WTC11 (cell line): ENCODE data around the gene ENOX2. TPM values are rescaled to one million over a fixed set of nuclear protein-coding genes. Genes with fewer than 3 reads are reported as not detected.

Experiments
- ATAC-seq: fragments of 200-7000 bp; cut with Tn5 transposase; 2 replicates; pipeline ENCODE4 v1.10.0; 2021; ENCODE audit warnings: mild to moderate bottlenecking, moderate library complexity
- CTCF ChIA-PET: fragments of 300-600 bp; sonication (Branson Sonifier 250); formaldehyde crosslinking; loops from one replicate; lab custom pipeline; 2021; ENCODE audit warnings: antibody characterized with exemption; lab: Charles Lee
- POLR2A ChIA-PET: fragments of 350-600 bp; sonication (Branson Sonifier 250); formaldehyde crosslinking; loops from one replicate; lab custom pipeline; 2021; ENCODE audit warnings: antibody characterized with exemption; lab: Charles Lee
- DNase-seq: peaks from one replicate; pipeline ENCODE4 v3.0.0; 2021; ENCODE audit warnings: low spot score
- H3K27ac Mint-ChIP-seq: 2 replicates; pipeline ENCODE4 v1.8.0; 2021; ENCODE audit warnings: mixed read lengths
- H3K27me3 Mint-ChIP-seq: 2 replicates; pipeline ENCODE4 v1.8.0; 2021; ENCODE audit warnings: low read depth, mild to moderate bottlenecking, moderate library complexity, mixed read lengths
- H3K36me3 Mint-ChIP-seq: 2 replicates; pipeline ENCODE4 v1.8.0; 2021; ENCODE audit warnings: mixed read lengths
- H3K4me1 Mint-ChIP-seq: 2 replicates; pipeline ENCODE4 v1.8.0; 2022; ENCODE audit warnings: mixed read lengths
- H3K4me3 Mint-ChIP-seq: 2 replicates; pipeline ENCODE4 v1.8.0; 2021; ENCODE audit warnings: mild to moderate bottlenecking, moderate library complexity, mixed read lengths
- H3K9me3 Mint-ChIP-seq: 2 replicates; pipeline ENCODE4 v1.8.0; 2021; ENCODE audit warnings: mixed read lengths
- CREM ChIP-seq: sonication (generic); formaldehyde crosslinking; IDR thresholded peaks from 2 replicates; pipeline ENCODE4 v1.8.1; 2022; ENCODE audit warnings: mild to moderate bottlenecking, missing genetic modification reagents, moderate library complexity
- EMX1 ChIP-seq: fragments of 250-450 bp; sonication (Bioruptor Pico); IDR thresholded peaks from 2 replicates; pipeline ENCODE4 v1.8.0; 2021; ENCODE audit warnings: mild to moderate bottlenecking
- ESRRA ChIP-seq: sonication (generic); formaldehyde crosslinking; IDR thresholded peaks from 2 replicates; pipeline ENCODE4 v1.8.1; 2022; ENCODE audit warnings: mild to moderate bottlenecking, missing genetic modification reagents, borderline replicate concordance
- FOXK1 ChIP-seq: sonication (generic); formaldehyde crosslinking; IDR thresholded peaks from 2 replicates; pipeline ENCODE4 v1.8.0; 2022; ENCODE audit warnings: mild to moderate bottlenecking, moderate library complexity, missing genetic modification reagents
- NFYB ChIP-seq: sonication (generic); formaldehyde crosslinking; conservative IDR thresholded peaks from 2 replicates; pipeline ENCODE4 v1.8.0; 2022; ENCODE audit warnings: low read depth, missing genetic modification reagents
- NR2C2 ChIP-seq: sonication (generic); formaldehyde crosslinking; IDR thresholded peaks from 2 replicates; pipeline ENCODE4 v1.8.0; 2022; ENCODE audit warnings: mild to moderate bottlenecking, missing genetic modification reagents
- RELA ChIP-seq: sonication (generic); formaldehyde crosslinking; IDR thresholded peaks from 2 replicates; pipeline ENCODE4 v1.8.1; 2022; ENCODE audit warnings: missing genetic modification reagents, mild to moderate bottlenecking, borderline replicate concordance
- RORB ChIP-seq: fragments of 250-450 bp; sonication (Bioruptor Pico); IDR thresholded peaks from 2 replicates; pipeline ENCODE4 v1.9.0; 2021; ENCODE audit warnings: mild to moderate bottlenecking
- TP53 ChIP-seq: sonication (generic); formaldehyde crosslinking; IDR thresholded peaks from 2 replicates; pipeline ENCODE4 v1.8.1; 2023; ENCODE audit warnings: mild to moderate bottlenecking, missing genetic modification reagents
- ZBTB43 ChIP-seq: sonication (generic); formaldehyde crosslinking; IDR thresholded peaks from 2 replicates; pipeline ENCODE4 v1.8.1; 2023; ENCODE audit warnings: mild to moderate bottlenecking, missing genetic modification reagents
- ZNF121 ChIP-seq: sonication (generic); formaldehyde crosslinking; IDR thresholded peaks from 2 replicates; pipeline ENCODE4 v1.8.0; 2023; ENCODE audit warnings: missing genetic modification reagents
- ZNF219 ChIP-seq: sonication (generic); formaldehyde crosslinking; IDR thresholded peaks from 2 replicates; pipeline ENCODE4 v1.8.0; 2023; ENCODE audit warnings: missing genetic modification reagents, mild to moderate bottlenecking, borderline replicate concordance
- ZNF317 ChIP-seq: sonication (generic); formaldehyde crosslinking; IDR thresholded peaks from 2 replicates; pipeline ENCODE4 v1.8.1; 2023; ENCODE audit warnings: low read depth, mild to moderate bottlenecking, moderate library complexity, missing genetic modification reagents, borderline replicate concordance
- total RNA-seq: library from RNA; stranded (reverse); gene quantifications from 3 replicates; pipeline ENCODE4 v1.2.3, GENCODE V29; 2021
- TF ChIP-seq, protein P1 (sequence below): fragments of 250-450 bp; sonication (Bioruptor Pico); IDR thresholded peaks from 2 replicates; pipeline ENCODE4 v1.9.0; 2021; ENCODE audit warnings: mild to moderate bottlenecking, borderline replicate concordance
- TF ChIP-seq, protein P2 (sequence below): sonication (generic); formaldehyde crosslinking; conservative IDR thresholded peaks from 2 replicates; pipeline ENCODE4 v1.8.1; 2023; ENCODE audit warnings: mild to moderate bottlenecking, low read depth, missing genetic modification reagents, moderate library complexity
- TF ChIP-seq, protein P3 (sequence below): fragments of 250-450 bp; sonication (Bioruptor Pico); IDR thresholded peaks from 2 replicates; pipeline ENCODE4 v1.9.0; 2021; ENCODE audit warnings: mild to moderate bottlenecking
- TF ChIP-seq, protein P4 (sequence below): sonication (generic); formaldehyde crosslinking; IDR thresholded peaks from 2 replicates; pipeline ENCODE4 v1.8.1; 2023; ENCODE audit warnings: mild to moderate bottlenecking, moderate library complexity, missing genetic modification reagents
- TF ChIP-seq, protein P5 (sequence below): sonication (generic); formaldehyde crosslinking; IDR thresholded peaks from 2 replicates; pipeline ENCODE4 v1.8.1; 2022; ENCODE audit warnings: mild to moderate bottlenecking, moderate library complexity, missing genetic modification reagents
- TF ChIP-seq, protein P6 (sequence below): sonication (generic); formaldehyde crosslinking; IDR thresholded peaks from 2 replicates; pipeline ENCODE4 v1.8.1; 2022; ENCODE audit warnings: low read depth, mild to moderate bottlenecking, moderate library complexity, missing genetic modification reagents, borderline replicate concordance

ENOX2 gene
- total RNA-seq, 1 experiment from 2014 or later = 13.8 TPM

DNA sequence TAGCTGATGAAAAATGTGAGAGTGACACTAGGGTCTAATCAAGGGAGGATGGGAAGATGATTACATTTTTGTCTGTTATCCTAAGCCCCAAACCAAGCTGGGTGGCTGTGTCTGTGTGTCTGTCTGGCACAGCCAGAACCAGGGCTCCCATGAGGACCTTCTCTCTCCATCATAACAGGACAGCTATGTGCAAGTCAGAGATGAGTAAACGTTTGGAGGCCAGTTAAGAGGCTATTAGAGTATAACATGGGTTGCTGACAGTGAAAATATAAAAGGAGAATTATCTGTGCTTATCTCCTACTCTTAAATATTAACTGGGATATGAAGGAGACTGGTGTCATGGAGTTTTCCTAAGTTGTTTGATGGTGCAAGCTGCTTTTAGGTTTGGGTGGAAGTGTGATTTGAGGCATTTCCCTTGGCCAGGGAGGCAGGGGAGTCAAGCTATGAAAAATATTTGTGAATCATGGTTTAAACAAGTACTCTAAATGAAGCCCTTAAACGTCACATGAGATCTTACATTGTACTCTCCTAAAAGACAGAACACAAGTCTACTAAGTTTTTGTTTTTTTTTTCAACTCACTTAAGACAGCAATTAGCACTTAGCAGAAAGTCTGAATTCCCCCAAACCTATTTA is 156.2 kb downstream of the ENOX2 start (continued):
- TF ChIP-seq, protein P1, sequence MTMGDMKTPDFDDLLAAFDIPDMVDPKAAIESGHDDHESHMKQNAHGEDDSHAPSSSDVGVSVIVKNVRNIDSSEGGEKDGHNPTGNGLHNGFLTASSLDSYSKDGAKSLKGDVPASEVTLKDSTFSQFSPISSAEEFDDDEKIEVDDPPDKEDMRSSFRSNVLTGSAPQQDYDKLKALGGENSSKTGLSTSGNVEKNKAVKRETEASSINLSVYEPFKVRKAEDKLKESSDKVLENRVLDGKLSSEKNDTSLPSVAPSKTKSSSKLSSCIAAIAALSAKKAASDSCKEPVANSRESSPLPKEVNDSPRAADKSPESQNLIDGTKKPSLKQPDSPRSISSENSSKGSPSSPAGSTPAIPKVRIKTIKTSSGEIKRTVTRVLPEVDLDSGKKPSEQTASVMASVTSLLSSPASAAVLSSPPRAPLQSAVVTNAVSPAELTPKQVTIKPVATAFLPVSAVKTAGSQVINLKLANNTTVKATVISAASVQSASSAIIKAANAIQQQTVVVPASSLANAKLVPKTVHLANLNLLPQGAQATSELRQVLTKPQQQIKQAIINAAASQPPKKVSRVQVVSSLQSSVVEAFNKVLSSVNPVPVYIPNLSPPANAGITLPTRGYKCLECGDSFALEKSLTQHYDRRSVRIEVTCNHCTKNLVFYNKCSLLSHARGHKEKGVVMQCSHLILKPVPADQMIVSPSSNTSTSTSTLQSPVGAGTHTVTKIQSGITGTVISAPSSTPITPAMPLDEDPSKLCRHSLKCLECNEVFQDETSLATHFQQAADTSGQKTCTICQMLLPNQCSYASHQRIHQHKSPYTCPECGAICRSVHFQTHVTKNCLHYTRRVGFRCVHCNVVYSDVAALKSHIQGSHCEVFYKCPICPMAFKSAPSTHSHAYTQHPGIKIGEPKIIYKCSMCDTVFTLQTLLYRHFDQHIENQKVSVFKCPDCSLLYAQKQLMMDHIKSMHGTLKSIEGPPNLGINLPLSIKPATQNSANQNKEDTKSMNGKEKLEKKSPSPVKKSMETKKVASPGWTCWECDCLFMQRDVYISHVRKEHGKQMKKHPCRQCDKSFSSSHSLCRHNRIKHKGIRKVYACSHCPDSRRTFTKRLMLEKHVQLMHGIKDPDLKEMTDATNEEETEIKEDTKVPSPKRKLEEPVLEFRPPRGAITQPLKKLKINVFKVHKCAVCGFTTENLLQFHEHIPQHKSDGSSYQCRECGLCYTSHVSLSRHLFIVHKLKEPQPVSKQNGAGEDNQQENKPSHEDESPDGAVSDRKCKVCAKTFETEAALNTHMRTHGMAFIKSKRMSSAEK = no peak
- TF ChIP-seq EMX1 (CRISPR knock-in tag) (no peak), RORB (CRISPR knock-in tag) (no peak), TP53 (CRISPR knock-in tag) (no peak), ZNF317 (CRISPR knock-in tag) (no peak), ZNF219 (CRISPR knock-in tag) (no peak), ZBTB43 (CRISPR knock-in tag) (no peak), CREM (CRISPR knock-in tag) (no peak)
- TF ChIP-seq, protein P2, sequence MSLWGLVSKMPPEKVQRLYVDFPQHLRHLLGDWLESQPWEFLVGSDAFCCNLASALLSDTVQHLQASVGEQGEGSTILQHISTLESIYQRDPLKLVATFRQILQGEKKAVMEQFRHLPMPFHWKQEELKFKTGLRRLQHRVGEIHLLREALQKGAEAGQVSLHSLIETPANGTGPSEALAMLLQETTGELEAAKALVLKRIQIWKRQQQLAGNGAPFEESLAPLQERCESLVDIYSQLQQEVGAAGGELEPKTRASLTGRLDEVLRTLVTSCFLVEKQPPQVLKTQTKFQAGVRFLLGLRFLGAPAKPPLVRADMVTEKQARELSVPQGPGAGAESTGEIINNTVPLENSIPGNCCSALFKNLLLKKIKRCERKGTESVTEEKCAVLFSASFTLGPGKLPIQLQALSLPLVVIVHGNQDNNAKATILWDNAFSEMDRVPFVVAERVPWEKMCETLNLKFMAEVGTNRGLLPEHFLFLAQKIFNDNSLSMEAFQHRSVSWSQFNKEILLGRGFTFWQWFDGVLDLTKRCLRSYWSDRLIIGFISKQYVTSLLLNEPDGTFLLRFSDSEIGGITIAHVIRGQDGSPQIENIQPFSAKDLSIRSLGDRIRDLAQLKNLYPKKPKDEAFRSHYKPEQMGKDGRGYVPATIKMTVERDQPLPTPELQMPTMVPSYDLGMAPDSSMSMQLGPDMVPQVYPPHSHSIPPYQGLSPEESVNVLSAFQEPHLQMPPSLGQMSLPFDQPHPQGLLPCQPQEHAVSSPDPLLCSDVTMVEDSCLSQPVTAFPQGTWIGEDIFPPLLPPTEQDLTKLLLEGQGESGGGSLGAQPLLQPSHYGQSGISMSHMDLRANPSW (CRISPR knock-in tag) = no peak

GRCh38 chrX:130746077-130746476 is 156.9 kb downstream of the ENOX2 start:
- ChIA-PET CTCF (interaction anchor here (1.1 to 1.3 kb wide), 2 partner anchors 10 to 170 kb away, joined by 3 read pairs; no protein-coding TSS in a partner anchor), POLR2A (no interaction called here)
- Mint-ChIP-seq H3K27ac (no peak overlapping the region), H3K9me3 (no peaks in the 10 kb centered on the region), H3K4me3 (no peak overlapping the region), H3K27me3 (no peaks in the 10 kb centered on the region), H3K36me3 (no peaks in the 10 kb centered on the region), H3K4me1 (0 out of 2 replicates have a peak, but pooled peaks cover 5% of the 10 kb centered on the region)
- no peak for DNase-seq
- TF ChIP-seq RELA (CRISPR knock-in tag) = no peak
- TF ChIP-seq ZNF121 (CRISPR knock-in tag) = no peak
- TF ChIP-seq, protein P3, sequence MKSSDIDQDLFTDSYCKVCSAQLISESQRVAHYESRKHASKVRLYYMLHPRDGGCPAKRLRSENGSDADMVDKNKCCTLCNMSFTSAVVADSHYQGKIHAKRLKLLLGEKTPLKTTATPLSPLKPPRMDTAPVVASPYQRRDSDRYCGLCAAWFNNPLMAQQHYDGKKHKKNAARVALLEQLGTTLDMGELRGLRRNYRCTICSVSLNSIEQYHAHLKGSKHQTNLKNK (CRISPR knock-in tag) = no peak
- TF ChIP-seq ESRRA (CRISPR knock-in tag) = no peak
- no peak for TF ChIP-seq NFYB (CRISPR knock-in tag)
- TF ChIP-seq, protein P4, sequence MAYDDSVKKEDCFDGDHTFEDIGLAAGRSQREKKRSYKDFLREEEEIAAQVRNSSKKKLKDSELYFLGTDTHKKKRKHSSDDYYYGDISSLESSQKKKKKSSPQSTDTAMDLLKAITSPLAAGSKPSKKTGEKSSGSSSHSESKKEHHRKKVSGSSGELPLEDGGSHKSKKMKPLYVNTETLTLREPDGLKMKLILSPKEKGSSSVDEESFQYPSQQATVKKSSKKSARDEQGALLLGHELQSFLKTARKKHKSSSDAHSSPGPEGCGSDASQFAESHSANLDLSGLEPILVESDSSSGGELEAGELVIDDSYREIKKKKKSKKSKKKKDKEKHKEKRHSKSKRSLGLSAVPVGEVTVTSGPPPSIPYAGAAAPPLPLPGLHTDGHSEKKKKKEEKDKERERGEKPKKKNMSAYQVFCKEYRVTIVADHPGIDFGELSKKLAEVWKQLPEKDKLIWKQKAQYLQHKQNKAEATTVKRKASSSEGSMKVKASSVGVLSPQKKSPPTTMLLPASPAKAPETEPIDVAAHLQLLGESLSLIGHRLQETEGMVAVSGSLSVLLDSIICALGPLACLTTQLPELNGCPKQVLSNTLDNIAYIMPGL (CRISPR knock-in tag) = no peak
- TF ChIP-seq, protein P5, sequence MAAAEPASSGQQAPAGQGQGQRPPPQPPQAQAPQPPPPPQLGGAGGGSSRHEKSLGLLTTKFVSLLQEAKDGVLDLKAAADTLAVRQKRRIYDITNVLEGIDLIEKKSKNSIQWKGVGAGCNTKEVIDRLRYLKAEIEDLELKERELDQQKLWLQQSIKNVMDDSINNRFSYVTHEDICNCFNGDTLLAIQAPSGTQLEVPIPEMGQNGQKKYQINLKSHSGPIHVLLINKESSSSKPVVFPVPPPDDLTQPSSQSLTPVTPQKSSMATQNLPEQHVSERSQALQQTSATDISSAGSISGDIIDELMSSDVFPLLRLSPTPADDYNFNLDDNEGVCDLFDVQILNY (CRISPR knock-in tag) = no peak
- TF ChIP-seq, protein P6, sequence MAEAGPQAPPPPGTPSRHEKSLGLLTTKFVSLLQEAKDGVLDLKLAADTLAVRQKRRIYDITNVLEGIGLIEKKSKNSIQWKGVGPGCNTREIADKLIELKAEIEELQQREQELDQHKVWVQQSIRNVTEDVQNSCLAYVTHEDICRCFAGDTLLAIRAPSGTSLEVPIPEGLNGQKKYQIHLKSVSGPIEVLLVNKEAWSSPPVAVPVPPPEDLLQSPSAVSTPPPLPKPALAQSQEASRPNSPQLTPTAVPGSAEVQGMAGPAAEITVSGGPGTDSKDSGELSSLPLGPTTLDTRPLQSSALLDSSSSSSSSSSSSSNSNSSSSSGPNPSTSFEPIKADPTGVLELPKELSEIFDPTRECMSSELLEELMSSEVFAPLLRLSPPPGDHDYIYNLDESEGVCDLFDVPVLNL (CRISPR knock-in tag) = no peak
- TF ChIP-seq NR2C2 (CRISPR knock-in tag) = no peak
- TF ChIP-seq FOXK1 (CRISPR knock-in tag) = no peak
- ATAC-seq = no peak
